OCI-LY1 (cell line): ENCODE data around the gene HSPA4.

ENCODE experiments used
- H2AFZ ChIP-seq: fragments of 200-600 bp; sonication (generic), shearing (Covaris generic); 2 replicates; pipeline ENCODE4 v1.6.0; 2014; ENCODE audit warnings: antibody characterized with exemption, mild to moderate bottlenecking, low read length
- H3F3A ChIP-seq: fragments of 200-600 bp; sonication (generic), shearing (Covaris generic); 2 replicates; pipeline ENCODE4 v1.6.0; 2014; ENCODE audit warnings: mild to moderate bottlenecking, antibody characterized with exemption, low read length, moderate library complexity; ENCODE audit not compliant: insufficient read depth
- H3K27ac ChIP-seq: fragments of 200-600 bp; sonication (generic); 2 replicates; pipeline ENCODE4 v1.5.1; 2014; ENCODE audit warnings: low read length, mixed run types, mild to moderate bottlenecking, low read depth; ENCODE audit not compliant: poor library complexity, severe bottlenecking
- H3K27me3 ChIP-seq: fragments of 200-600 bp; sonication (generic); 2 replicates; pipeline ENCODE4 v1.6.0; 2014; ENCODE audit warnings: antibody characterized with exemption, mild to moderate bottlenecking, low read length, moderate library complexity; ENCODE audit not compliant: insufficient read depth
- H3K36me3 ChIP-seq: fragments of 200-600 bp; sonication (generic); 2 replicates; pipeline ENCODE4 v1.6.1; 2014; ENCODE audit warnings: mild to moderate bottlenecking, antibody characterized with exemption, low read length, moderate library complexity, mixed read lengths; ENCODE audit not compliant: insufficient read depth
- H3K4me1 ChIP-seq: fragments of 200-600 bp; sonication (generic); 2 replicates; pipeline ENCODE4 v1.5.1; 2014; ENCODE audit warnings: mild to moderate bottlenecking, low read length, moderate library complexity; ENCODE audit not compliant: insufficient read depth, severe bottlenecking
- H3K4me2 ChIP-seq: fragments of 200-600 bp; sonication (generic), shearing (Covaris generic); 2 replicates; pipeline ENCODE4 v1.6.1; 2014; ENCODE audit warnings: low read length
- H3K4me3 ChIP-seq: fragments of 200-600 bp; sonication (generic); 2 replicates; pipeline ENCODE4 v1.5.1; 2014; ENCODE audit warnings: low read length, low read depth, mild to moderate bottlenecking, mixed read lengths; ENCODE audit not compliant: poor library complexity, severe bottlenecking
- H3K79me2 ChIP-seq: fragments of 200-600 bp; shearing (Covaris generic); 2 replicates; pipeline ENCODE4 v1.6.1; 2016; ENCODE audit warnings: mixed run types, low read length, mixed read lengths; ENCODE audit not compliant: insufficient read depth
- H3K9ac ChIP-seq: fragments of 200-600 bp; sonication (generic), shearing (Covaris generic); 2 replicates; pipeline ENCODE4 v1.6.1; 2014; ENCODE audit warnings: mild to moderate bottlenecking, low read length, mixed read lengths
- H3K9me2 ChIP-seq: fragments of 200-600 bp; sonication (generic), shearing (Covaris generic); 2 replicates; pipeline ENCODE4 v1.6.1; 2014; ENCODE audit warnings: low read depth, mild to moderate bottlenecking, low read length, mixed read lengths
- H3K9me3 ChIP-seq: fragments of 200-600 bp; shearing (Covaris generic); 2 replicates; pipeline ENCODE4 v1.6.1; 2014; ENCODE audit warnings: low read length, mixed read lengths
- H4K20me1 ChIP-seq: fragments of 200-600 bp; sonication (generic), shearing (Covaris generic); 2 replicates; pipeline ENCODE4 v1.6.0; 2016; ENCODE audit warnings: mild to moderate bottlenecking, low read length; ENCODE audit not compliant: insufficient read depth
- CTCF ChIP-seq: fragments of 200-600 bp; sonication (generic), shearing (Covaris generic); IDR thresholded peaks from 2 replicates; pipeline ENCODE4 v1.5.1; 2017; ENCODE audit warnings: mild to moderate bottlenecking, antibody characterized with exemption, low read length, moderate library complexity, mixed read lengths
- EZH2 ChIP-seq: fragments of 200-600 bp; sonication (generic), shearing (Covaris generic); IDR thresholded peaks from 2 replicates; pipeline ENCODE4 v1.8.0; 2017; ENCODE audit warnings: borderline replicate concordance, mixed run types, mild to moderate bottlenecking, antibody characterized with exemption, low read length, moderate library complexity, mixed read lengths

The HSPA4 gene

GRCh38 chr5:133121080-133121479 is 69.3 kb downstream of the HSPA4 start:
- H3K4me2 ChIP-seq, result no peak overlapping the region
- no peak overlapping the region for H2AFZ ChIP-seq
- no peak overlapping the region for H3K4me3 ChIP-seq
- TF ChIP-seq CTCF (no peak), EZH2 (no peak)
- H3K27me3 ChIP-seq, result no peaks in the 10 kb centered on the region
- H3K27ac ChIP-seq, result no peak overlapping the region
- no peaks in the 10 kb centered on the region for H3K4me1 ChIP-seq
- no peaks in the 10 kb centered on the region for H3K9me3 ChIP-seq
- H3K9ac ChIP-seq, result no peak overlapping the region
- H4K20me1 ChIP-seq, result no peaks in the 10 kb centered on the region
- no peaks in the 10 kb centered on the region for H3K79me2 ChIP-seq
- H3K36me3 ChIP-seq, result no peaks in the 10 kb centered on the region
- H3F3A ChIP-seq, result no peaks in the 10 kb centered on the region
- no peaks in the 10 kb centered on the region for H3K9me2 ChIP-seq

- H3K27me3 ChIP-seq, result no peaks in the 10 kb centered on the region
- no peaks in the 10 kb centered on the region for H3F3A ChIP-seq
- no peak overlapping the region for H3K4me3 ChIP-seq
- no peak overlapping the region for H3K27ac ChIP-seq
- H3K9ac ChIP-seq, result no peak overlapping the region
- no peaks in the 10 kb centered on the region for H4K20me1 ChIP-seq
- H3K9me3 ChIP-seq, result no peaks in the 10 kb centered on the region
- TF ChIP-seq CTCF (no peak), EZH2 (no peak)
- H3K4me1 ChIP-seq, result no peaks in the 10 kb centered on the region
- no peaks in the 10 kb centered on the region for H3K36me3 ChIP-seq
- no peak overlapping the region for H2AFZ ChIP-seq
- no peak overlapping the region for H3K4me2 ChIP-seq
- no peaks in the 10 kb centered on the region for H3K9me2 ChIP-seq
- H3K79me2 ChIP-seq, result no peaks in the 10 kb centered on the region
Measured at GRCh38 chr5:133121611-133122150, 69.9 kb downstream of the HSPA4 start.

- no peaks in the 10 kb centered on the region for H3F3A ChIP-seq
- no peaks in the 10 kb centered on the region for H3K9me3 ChIP-seq
- H4K20me1 ChIP-seq, result no peaks in the 10 kb centered on the region
- H3K9ac ChIP-seq, result no peak overlapping the region
- H3K4me1 ChIP-seq, result no peaks in the 10 kb centered on the region
- no peaks in the 10 kb centered on the region for H3K36me3 ChIP-seq
- H3K79me2 ChIP-seq, result no peaks in the 10 kb centered on the region
- H2AFZ ChIP-seq, result no peak overlapping the region
- no peak overlapping the region for H3K4me2 ChIP-seq
- no peak for TF ChIP-seq CTCF
- TF ChIP-seq EZH2, result no peak
- H3K4me3 ChIP-seq, result no peak overlapping the region
- no peak overlapping the region for H3K27ac ChIP-seq
- no peaks in the 10 kb centered on the region for H3K27me3 ChIP-seq
- no peaks in the 10 kb centered on the region for H3K9me2 ChIP-seq
Measured at GRCh38 chr5:133122711-133123110, 70.9 kb downstream of the HSPA4 start.
